Liver (tissue), 3 donors: ENCODE data around the gene IKBKE.
A peak's percentile ranks its signal among the peaks of the same experiment; 100 is the strongest.

Source experiments
- EGR1 ChIP-seq, 2 donors: IDR thresholded peaks; 2 replicates each; pipeline ENCODE4 v1.6.1; 2016 to 2018; ENCODE audit warnings: antibody characterized with exemption in 2 of 2, low read depth in 2 of 2
- FOXA1 ChIP-seq: IDR thresholded peaks from 2 replicates; pipeline ENCODE4 v1.6.1; 2016; ENCODE audit warnings: antibody characterized with exemption
- JUND ChIP-seq, 2 donors: IDR thresholded peaks; 2 replicates each; pipeline ENCODE4 v1.6.1; 2016; ENCODE audit warnings: antibody characterized with exemption in 2 of 2
- RAD21 ChIP-seq, 2 donors: IDR thresholded peaks; 2 replicates each; pipeline ENCODE4 v1.6.1; 2016; ENCODE audit warnings: antibody characterized with exemption in 2 of 2, mild to moderate bottlenecking in 2 of 2
- TAF1 ChIP-seq: conservative IDR thresholded peaks from 2 replicates; pipeline ENCODE4 v1.6.1; 2016; ENCODE audit warnings: antibody characterized with exemption, mild to moderate bottlenecking
- TF ChIP-seq, protein P1 (sequence below): fragments of 150-350 bp; IDR thresholded peaks from 2 replicates; pipeline ENCODE4 v1.5.1; 2017; ENCODE audit warnings: improper control_type of control experiment, low read depth, low read length; ENCODE audit not compliant: missing input control
- TF ChIP-seq, protein P2 (sequence below): IDR thresholded peaks from 2 replicates; pipeline ENCODE4 v1.6.1; 2016; ENCODE audit warnings: antibody characterized with exemption
- donor health status: healthy.
- donor health status: healthy.

DNA sequence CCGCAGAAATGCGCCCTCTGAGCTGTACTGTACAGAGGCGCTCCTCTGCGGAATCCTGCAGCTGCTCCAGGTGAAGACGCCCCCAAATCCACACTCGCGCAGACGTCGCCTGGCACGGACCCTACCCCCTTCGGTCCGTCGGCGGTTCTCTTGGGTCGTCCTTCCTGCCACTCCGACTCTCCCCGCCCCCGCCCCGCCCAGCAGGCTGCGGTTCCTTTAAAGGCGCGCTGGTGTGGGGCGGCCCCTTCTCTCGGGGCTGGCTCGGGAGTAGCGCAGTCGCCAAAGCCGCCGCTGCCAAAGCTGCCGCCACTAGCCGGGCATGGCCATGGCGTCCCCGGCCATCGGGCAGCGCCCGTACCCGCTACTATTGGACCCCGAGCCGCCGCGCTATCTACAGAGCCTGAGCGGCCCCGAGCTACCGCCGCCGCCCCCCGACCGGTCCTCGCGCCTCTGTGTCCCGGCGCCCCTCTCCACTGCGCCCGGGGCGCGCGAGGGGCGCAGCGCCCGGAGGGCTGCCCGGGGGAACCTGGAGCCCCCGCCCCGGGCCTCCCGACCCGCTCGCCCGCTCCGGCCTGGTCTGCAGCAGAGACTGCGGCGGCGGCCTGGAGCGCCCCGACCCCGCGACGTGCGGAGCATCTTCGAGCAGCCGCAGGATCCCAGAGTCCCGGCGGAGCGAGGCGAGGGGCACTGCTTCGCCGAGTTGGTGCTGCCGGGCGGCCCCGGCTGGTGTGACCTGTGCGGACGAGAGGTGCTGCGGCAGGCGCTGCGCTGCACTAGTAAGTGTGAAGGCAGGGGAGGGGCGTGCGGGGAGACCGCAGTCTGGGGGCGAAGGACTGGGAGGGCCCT, 37.2 kb downstream of the IKBKE start, which contains the start of gene RASSF5:
- TF ChIP-seq, protein P1, sequence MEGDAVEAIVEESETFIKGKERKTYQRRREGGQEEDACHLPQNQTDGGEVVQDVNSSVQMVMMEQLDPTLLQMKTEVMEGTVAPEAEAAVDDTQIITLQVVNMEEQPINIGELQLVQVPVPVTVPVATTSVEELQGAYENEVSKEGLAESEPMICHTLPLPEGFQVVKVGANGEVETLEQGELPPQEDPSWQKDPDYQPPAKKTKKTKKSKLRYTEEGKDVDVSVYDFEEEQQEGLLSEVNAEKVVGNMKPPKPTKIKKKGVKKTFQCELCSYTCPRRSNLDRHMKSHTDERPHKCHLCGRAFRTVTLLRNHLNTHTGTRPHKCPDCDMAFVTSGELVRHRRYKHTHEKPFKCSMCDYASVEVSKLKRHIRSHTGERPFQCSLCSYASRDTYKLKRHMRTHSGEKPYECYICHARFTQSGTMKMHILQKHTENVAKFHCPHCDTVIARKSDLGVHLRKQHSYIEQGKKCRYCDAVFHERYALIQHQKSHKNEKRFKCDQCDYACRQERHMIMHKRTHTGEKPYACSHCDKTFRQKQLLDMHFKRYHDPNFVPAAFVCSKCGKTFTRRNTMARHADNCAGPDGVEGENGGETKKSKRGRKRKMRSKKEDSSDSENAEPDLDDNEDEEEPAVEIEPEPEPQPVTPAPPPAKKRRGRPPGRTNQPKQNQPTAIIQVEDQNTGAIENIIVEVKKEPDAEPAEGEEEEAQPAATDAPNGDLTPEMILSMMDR = no peak
- TF ChIP-seq, protein P2, sequence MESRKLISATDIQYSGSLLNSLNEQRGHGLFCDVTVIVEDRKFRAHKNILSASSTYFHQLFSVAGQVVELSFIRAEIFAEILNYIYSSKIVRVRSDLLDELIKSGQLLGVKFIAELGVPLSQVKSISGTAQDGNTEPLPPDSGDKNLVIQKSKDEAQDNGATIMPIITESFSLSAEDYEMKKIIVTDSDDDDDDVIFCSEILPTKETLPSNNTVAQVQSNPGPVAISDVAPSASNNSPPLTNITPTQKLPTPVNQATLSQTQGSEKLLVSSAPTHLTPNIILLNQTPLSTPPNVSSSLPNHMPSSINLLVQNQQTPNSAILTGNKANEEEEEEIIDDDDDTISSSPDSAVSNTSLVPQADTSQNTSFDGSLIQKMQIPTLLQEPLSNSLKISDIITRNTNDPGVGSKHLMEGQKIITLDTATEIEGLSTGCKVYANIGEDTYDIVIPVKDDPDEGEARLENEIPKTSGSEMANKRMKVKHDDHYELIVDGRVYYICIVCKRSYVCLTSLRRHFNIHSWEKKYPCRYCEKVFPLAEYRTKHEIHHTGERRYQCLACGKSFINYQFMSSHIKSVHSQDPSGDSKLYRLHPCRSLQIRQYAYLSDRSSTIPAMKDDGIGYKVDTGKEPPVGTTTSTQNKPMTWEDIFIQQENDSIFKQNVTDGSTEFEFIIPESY = no peak
- TF ChIP-seq TAF1 (peak; percentile 85), JUND (IDR thresholded peaks at IDR 0.05) (no peak), EGR1 (IDR thresholded peaks at IDR 0.05; ENCODE audit: low read depth in 2 of 2) (peak in 1 of 2 donors; percentile 46), RAD21 (IDR thresholded peaks at IDR 0.05) (peak in 1 of 2 donors; percentile 45), FOXA1 (no peak)
